Stimulated activated CD4-positive, alpha-beta T cell treated with anti-CD3 and anti-CD28 coated beads, TNF-alpha, amount 100 ng/mL, for 48 hours (primary cell): ENCODE data around the gene TPRN.

ENCODE experiments used
- DNase-seq, 3 donors: peaks; one replicate each; pipeline ENCODE4 v3.0.0-alpha.2; 2020; ENCODE audit warnings: low read depth in 3 of 3

The TPRN gene

GRCh38 chr9:137143459-137143858 is 57.1 kb downstream of the TPRN start:
- DNase-seq = no peak

DNA sequence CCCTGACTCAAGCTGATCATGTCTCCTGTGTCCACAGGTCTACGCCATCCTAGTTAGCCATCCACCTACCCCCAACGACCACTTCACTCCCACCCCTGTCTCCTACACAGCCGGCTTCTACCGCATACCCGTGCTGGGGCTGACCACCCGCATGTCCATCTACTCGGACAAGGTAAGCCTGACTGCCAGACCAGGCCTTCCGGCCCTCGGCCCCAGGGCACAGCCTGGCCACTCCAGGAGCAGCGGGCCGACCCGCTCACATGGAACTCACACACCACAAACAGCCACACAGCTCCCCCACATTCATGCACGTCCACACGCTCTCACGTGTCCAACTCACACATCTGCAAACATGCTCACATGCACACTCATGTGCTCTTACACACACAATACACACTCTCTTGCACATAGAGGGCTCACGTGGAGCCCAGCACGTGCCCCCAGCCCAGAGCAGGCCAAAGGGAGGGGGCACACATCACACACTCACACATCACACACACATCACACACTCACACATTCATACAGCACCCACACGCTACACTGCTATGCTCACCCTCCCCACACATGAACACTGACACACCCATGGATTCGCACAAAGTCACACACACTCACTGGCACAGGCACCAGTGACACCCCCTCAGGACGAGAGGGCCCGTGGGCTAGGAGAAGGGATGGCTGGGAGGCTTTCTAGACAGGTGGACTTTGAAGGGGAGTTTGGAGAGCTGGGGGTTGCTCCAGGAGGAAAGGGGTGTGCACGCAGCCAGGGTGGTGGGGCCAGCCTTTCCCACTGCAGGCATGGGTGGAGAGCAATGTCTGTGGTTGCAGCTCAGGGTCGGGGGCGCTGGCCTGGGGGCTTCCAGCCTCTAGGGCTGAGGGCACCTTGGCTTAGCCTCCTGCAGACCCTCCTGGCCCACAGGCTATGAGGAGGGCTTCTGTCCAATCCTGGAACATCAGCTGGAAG is 58.3 kb downstream of the TPRN start:
- DNase-seq = no peak
